Measurements from ENCODE around the gene SLC6A1. TPM values are rescaled to one million over a fixed set of nuclear protein-coding genes. Genes with fewer than 3 reads are reported as not detected.

The SLC6A1 gene
- total RNA-seq, 1 experiment from 2014 or later, result not detected

DNA sequence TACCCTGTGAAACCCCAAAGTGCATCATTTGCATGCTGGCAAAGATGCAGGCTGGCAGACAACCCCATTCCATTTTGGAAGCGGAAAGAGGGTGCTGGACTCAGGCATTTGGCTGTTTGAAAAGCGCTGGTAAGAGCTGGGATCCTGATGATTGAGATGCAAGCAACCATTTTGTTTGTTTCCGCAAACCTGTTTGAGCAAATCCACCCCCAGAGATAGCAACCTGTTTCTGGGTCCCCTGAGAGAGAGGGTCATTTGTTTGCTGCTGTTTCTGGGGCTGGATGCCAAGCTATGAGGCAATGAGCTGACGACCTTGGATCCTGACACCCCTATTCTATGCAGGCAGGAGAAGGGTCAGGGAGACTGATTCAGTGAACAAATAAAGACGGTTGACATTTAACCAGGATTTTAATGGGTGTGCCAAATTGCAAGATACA, 9.8 kb downstream of the SLC6A1 start:
- H2BK5ac ChIP-seq (ENCODE audit: insufficient read length, low read length), result no peak overlapping the region
- H4K8ac ChIP-seq (replicated peaks; ENCODE audit: insufficient read length, low read depth, low read length), result no peak overlapping the region
- no peak overlapping the region for H3T11ph ChIP-seq (ENCODE audit: low read length)
- H3K18ac ChIP-seq (ENCODE audit: insufficient read length, low read depth, low read length), result no peak overlapping the region
- Mint-ChIP-seq H3K36me3 (ENCODE audit: insufficient read depth in 1 of 3, low read depth in 3 of 3) (no peaks in the 10 kb centered on the region), H3K4me3 (no peak overlapping the region), H3K27ac (0 out of 7 replicates have a peak overlapping the region, but pooled peaks of 1 of the 3 experiments have one; percentile 20), H3K27me3 (ENCODE audit: low read depth) (peaks cover 50% of the 10 kb centered on the region), H3K9me3 (no peaks in the 10 kb centered on the region), H3K4me1 (peaks cover 0 to 10% of the 10 kb centered on the region in 2 experiments; a peak in 3 of 4 replicates)
- no peak overlapping the region for H2BK120ac ChIP-seq (ENCODE audit: low read depth, low read length, poor library complexity, severe bottlenecking)
- H3K27ac ChIP-seq (ENCODE audit: insufficient read length, low read depth, low read length), result no peak overlapping the region
- no peak overlapping the region for H2AK5ac ChIP-seq (ENCODE audit: insufficient read length, low read length)
- DNase-seq, result no peak
- no peak overlapping the region for H3K56ac ChIP-seq (ENCODE audit: insufficient read length, low read depth, low read length)
- no peak overlapping the region for H3K23ac ChIP-seq (ENCODE audit: insufficient read length, low read depth, low read length)
- H3K14ac ChIP-seq (ENCODE audit: insufficient read depth, low read length), result no peak overlapping the region
- no peak overlapping the region for H2BK15ac ChIP-seq (ENCODE audit: low read depth, low read length)
- H4K91ac ChIP-seq (ENCODE audit: insufficient read length, low read depth, low read length), result no peak overlapping the region
- no peak overlapping the region for H2BK12ac ChIP-seq (ENCODE audit: insufficient read length, low read depth, low read length)
- no peaks in the 10 kb centered on the region for H3K23me2 ChIP-seq (ENCODE audit: insufficient read length, low read depth, low read length, poor library complexity, severe bottlenecking)
- H4K20me1 ChIP-seq (ENCODE audit: control insufficient read depth, insufficient read depth, insufficient read length), result no peaks in the 10 kb centered on the region
- H3K4ac ChIP-seq (ENCODE audit: low read depth, low read length), result no peak overlapping the region
- no peak overlapping the region for H4K5ac ChIP-seq (ENCODE audit: insufficient read length, low read depth, low read length)
- H3K79me1 ChIP-seq (ENCODE audit: insufficient read depth, low read depth, low read length, poor library complexity, severe bottlenecking), result no peaks in the 10 kb centered on the region
- H2AFZ ChIP-seq (ENCODE audit: low read length), result no peak overlapping the region
- no CpG with 5 or more reads among the region's 5 CpGs for WGBS (ENCODE audit: extremely low coverage, insufficient read length, low lambda C conversion rate)
- no peak overlapping the region for H2BK20ac ChIP-seq (ENCODE audit: low read depth, low read length, poor library complexity, severe bottlenecking)
- no peak for TF ChIP-seq CTCF (conservative IDR thresholded peaks at IDR 0.05)
- H3K4me2 ChIP-seq (ENCODE audit: insufficient read depth, insufficient read length, low read length), result no peak overlapping the region
- no peaks in the 10 kb centered on the region for H3K27me3 ChIP-seq (ENCODE audit: insufficient read depth, low read length)
- H3K9ac ChIP-seq (ENCODE audit: extremely low read depth, insufficient read length, low read length), result no peak overlapping the region
- H3K4me1 ChIP-seq (ENCODE audit: insufficient read depth, low read length), result no peaks in the 10 kb centered on the region
- H3K79me2 ChIP-seq (ENCODE audit: insufficient read depth, low read length), result no peaks in the 10 kb centered on the region
- H3K9me3 ChIP-seq (ENCODE audit: control insufficient read depth, low read depth, low read length), result no peaks in the 10 kb centered on the region
